ENCODE measurements around the gene HES4.

The HES4 gene, protein sequence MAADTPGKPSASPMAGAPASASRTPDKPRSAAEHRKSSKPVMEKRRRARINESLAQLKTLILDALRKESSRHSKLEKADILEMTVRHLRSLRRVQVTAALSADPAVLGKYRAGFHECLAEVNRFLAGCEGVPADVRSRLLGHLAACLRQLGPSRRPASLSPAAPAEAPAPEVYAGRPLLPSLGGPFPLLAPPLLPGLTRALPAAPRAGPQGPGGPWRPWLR

DNA sequence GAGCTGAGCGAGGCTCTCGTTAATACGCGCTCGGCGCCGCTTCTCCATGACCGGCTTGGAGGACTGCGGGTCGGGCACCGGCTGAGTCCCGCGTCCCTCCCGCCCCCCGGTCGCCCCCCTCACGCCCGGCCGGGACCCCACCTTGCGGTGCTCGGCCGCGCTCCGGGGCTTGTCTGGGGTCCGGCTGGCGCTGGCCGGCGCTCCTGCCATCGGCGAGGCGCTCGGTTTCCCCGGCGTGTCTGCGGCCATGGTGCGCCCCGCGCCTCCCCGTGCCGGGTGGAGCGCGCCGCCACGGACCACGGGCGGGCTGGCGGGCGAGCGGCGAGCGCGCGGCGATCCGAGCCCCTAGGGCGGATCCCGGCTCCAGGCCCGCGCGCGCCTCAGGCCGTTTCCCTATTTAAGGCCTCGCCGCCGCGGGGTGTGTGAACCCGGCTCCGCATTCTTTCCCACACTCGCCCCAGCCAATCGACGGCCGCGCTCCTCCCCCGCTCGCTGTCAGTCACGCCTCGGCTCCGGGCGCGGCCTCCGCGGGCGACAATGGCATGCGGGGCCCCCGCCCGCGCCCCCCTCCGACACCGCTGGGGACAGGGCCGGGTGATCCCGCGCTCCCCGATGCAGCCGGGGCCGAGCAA, at the start of gene HES4:
HES4 (minus strand) TSS at position 373 of the 632 bp plus-strand sequence; CDS start at position 249, 124 bp downstream.
- TF ChIP-seq GATA1 (IDR thresholded peaks at IDR 0.05; ENCODE audit: low read depth, low read length) (no peak), POLR2A (IDR thresholded peaks at IDR 0.05; ENCODE audit: low read length) (no peak)
- DNase-seq: peak; percentile 69 to 74

DNA sequence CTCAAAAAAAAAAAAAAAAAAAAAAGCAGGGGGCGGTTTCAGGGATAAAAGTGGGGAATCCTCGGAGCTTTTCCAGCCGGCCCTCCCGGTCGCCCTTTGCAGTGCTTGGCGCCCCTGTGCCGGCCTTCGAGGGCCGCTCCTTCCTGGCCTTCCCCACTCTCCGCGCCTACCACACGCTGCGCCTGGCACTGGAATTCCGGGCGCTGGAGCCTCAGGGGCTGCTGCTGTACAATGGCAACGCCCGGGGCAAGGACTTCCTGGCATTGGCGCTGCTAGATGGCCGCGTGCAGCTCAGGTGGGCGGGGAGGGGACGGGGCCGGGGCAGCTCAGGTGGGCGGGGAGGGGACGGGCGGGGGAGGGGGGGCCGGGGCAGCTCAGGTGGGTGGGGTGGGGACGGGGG, 48.9 kb upstream of the HES4 start:
- no peak for DNase-seq
- no peak for TF ChIP-seq POLR2A (IDR thresholded peaks at IDR 0.05; ENCODE audit: low read length)
- TF ChIP-seq GATA1 (IDR thresholded peaks at IDR 0.05; ENCODE audit: low read depth, low read length): no peak

DNA sequence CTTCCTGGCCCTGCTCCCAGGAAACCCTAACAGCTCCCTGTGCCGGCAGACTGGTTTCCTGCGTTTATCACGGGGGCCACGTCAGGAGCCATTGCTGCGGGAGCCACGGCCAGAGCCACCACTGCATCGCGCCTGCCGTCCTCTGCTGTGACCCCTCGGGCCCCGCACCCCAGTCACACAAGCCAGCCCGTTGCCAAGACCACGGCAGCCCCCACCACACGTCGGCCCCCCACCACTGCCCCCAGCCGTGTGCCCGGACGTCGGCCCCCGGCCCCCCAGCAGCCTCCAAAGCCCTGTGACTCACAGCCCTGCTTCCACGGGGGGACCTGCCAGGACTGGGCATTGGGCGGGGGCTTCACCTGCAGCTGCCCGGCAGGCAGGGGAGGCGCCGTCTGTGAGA, 48.1 kb upstream of the HES4 start:
- TF ChIP-seq POLR2A (IDR thresholded peaks at IDR 0.05; ENCODE audit: low read length): no peak
- no peak for DNase-seq

DNA sequence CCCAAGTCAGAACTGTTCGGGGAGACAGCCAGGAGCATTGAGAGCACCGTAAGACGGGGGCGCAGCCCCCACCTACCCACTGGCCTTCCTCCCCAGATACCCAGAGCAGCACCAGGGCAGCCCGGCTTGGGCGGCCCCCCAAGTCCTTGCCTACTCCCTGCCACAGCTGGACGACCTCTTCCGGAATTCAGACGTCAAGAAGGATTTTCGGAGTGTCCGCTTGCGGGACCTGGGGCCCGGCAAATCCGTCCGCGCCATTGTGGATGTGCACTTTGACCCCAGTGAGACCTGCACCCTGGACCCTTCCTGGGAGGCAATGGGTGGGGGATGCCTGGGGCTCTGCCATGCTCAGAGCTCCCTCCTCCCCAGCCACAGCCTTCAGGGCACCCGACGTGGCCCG, 47.5 kb upstream of the HES4 start:
- no peak for TF ChIP-seq POLR2A (IDR thresholded peaks at IDR 0.05; ENCODE audit: low read length)
- no peak for TF ChIP-seq GATA1 (IDR thresholded peaks at IDR 0.05; ENCODE audit: low read depth, low read length)

DNA sequence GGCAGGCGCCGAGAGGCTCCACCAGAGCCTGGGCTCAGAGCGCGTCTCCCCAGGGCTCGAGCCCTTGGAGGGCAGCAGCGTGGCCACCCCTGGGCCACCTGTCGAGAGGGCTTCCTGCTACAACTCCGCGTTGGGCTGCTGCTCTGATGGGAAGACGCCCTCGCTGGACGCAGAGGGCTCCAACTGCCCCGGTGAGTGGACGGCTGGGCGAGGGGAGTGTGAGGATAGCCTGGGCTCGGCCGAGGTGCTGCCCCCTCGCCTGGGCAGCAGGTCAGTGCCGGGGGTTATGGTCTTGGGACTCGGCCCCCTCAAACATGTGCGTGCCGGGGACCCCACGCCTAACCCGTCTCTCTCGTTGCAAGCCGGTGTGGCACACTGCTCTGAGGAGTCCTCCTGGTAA, 46.9 kb upstream of the HES4 start:
- TF ChIP-seq POLR2A (IDR thresholded peaks at IDR 0.05; ENCODE audit: low read length) (no peak), GATA1 (IDR thresholded peaks at IDR 0.05; ENCODE audit: low read depth, low read length) (no peak)
- no peak for DNase-seq

More for the DNA sequence above, 47.5 kb upstream of the HES4 start:
- DNase-seq: no peak

DNA sequence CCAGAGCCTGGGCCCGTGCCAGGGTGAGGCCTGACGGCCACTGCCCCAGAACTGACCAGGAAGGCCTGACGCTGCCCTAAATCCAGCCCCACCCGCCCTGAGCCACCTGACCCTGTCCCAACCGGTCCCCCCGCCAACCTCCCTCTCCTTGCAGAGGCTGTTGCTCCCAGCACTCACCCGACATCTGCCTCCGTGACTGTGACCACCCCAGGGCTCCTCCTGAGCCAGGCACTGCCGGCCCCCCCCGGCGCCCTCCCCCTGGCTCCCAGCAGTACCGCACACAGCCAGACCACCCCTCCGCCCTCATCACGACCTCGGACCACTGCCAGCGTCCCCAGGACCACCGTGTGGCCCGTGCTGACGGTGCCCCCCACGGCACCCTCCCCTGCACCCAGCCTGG, 46.3 kb upstream of the HES4 start:
- no peak for TF ChIP-seq GATA1 (IDR thresholded peaks at IDR 0.05; ENCODE audit: low read depth, low read length)
- no peak for DNase-seq

DNA sequence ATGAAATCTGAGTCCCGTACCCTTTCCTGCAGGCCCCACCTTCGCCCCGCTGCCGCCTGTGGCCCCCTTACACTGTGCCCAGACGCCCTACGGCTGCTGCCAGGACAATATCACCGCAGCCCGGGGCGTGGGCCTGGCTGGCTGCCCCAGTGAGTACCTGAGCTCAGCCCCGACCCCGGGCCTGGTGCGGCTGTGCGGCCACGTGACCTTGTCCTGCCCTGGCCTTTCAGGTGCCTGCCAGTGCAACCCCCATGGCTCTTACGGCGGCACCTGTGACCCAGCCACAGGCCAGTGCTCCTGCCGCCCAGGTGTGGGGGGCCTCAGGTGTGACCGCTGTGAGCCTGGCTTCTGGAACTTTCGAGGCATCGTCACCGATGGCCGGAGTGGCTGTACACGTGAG, 45.2 kb upstream of the HES4 start:
- DNase-seq: no peak
- TF ChIP-seq POLR2A (IDR thresholded peaks at IDR 0.05; ENCODE audit: low read length): no peak
- no peak for TF ChIP-seq GATA1 (IDR thresholded peaks at IDR 0.05; ENCODE audit: low read depth, low read length)

DNA sequence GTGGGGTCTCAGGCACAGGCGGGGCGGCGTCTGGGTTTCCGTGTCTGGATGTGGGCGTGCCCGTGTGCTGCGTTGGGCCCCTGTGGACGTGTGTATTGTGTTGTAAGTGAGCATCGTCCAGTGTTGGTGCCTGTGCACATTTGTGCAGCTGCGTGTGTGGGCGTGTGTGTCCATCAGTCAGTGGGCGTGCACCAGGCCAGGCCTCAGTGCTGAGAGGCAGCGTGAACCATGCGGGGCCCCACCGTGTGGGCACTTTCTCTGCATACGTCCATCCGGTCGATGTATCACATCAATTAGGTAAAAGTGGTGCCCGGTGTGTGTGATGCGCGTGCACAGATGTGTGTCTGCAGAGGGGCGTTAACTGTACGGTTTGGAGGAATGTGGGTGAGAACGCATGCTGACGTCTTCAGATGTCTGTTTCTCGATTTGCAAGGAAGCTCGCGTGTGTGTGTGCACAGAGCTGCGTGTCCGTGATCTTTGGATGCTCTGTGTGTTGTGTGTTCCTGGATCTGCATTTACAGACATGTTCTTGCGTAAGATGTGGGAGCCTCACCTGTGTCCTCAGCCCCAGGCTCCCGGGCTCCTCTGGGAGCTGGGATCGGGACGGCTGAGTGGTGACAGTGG, 44.7 kb upstream of the HES4 start:
- no peak for DNase-seq
- TF ChIP-seq GATA1 (IDR thresholded peaks at IDR 0.05; ENCODE audit: low read depth, low read length) (no peak), POLR2A (IDR thresholded peaks at IDR 0.05; ENCODE audit: low read length) (no peak)

DNA sequence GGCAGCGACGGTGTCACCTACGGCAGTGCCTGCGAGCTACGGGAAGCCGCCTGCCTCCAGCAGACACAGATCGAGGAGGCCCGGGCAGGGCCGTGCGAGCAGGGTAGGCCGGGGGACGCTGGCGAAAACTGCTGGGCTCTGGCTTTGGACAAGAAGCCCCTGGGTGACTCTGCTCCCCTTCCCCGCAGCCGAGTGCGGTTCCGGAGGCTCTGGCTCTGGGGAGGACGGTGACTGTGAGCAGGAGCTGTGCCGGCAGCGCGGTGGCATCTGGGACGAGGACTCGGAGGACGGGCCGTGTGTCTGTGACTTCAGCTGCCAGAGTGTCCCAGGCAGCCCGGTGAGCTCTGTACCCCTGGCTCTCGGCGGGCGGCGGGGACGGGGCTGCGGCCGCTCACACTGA, 44.0 kb upstream of the HES4 start:
- no peak for DNase-seq
- TF ChIP-seq POLR2A (IDR thresholded peaks at IDR 0.05; ENCODE audit: low read length) (no peak), GATA1 (IDR thresholded peaks at IDR 0.05; ENCODE audit: low read depth, low read length) (no peak)

DNA sequence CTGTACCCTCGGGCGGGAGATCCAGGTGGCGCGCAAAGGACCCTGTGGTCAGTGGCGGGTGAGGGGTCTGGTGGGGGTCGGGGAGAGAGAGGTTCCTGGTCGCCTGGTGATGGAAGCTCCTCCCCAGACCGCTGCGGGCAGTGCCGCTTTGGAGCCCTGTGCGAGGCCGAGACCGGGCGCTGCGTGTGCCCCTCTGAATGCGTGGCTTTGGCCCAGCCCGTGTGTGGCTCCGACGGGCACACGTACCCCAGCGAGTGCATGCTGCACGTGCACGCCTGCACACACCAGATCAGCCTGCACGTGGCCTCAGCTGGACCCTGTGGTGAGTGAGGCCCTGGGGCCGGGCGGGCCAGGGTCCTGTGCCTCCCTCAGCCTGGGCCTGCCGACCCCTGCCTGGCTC, 43.5 kb upstream of the HES4 start:
- no peak for DNase-seq

DNA sequence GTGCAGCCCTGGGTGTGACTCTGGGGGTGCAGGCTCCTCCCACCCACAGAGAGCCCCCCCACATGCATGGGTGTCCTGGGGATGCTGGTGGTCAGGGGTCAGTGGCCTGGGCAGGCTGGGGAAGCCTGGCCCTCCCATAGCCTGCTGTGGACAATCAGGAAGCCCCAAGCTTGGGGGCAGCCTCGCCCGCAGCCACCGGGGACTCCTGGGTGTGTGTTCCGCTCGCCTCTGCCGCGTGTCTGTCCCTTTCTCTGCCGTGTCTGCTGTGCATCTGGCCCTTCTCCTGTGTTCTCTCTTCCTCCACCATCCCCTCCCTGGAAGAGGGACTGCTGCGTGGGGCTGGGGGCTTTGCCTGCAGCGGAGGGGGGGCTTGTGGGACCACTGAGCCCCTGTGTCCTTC, 42.9 kb upstream of the HES4 start:
- TF ChIP-seq GATA1 (IDR thresholded peaks at IDR 0.05; ENCODE audit: low read depth, low read length) (no peak), POLR2A (IDR thresholded peaks at IDR 0.05; ENCODE audit: low read length) (no peak)
- peak; percentile 21 to 30 for DNase-seq

More for the DNA sequence above, 43.5 kb upstream of the HES4 start:
- TF ChIP-seq GATA1 (IDR thresholded peaks at IDR 0.05; ENCODE audit: low read depth, low read length): no peak
- TF ChIP-seq POLR2A (IDR thresholded peaks at IDR 0.05; ENCODE audit: low read length): no peak

DNA sequence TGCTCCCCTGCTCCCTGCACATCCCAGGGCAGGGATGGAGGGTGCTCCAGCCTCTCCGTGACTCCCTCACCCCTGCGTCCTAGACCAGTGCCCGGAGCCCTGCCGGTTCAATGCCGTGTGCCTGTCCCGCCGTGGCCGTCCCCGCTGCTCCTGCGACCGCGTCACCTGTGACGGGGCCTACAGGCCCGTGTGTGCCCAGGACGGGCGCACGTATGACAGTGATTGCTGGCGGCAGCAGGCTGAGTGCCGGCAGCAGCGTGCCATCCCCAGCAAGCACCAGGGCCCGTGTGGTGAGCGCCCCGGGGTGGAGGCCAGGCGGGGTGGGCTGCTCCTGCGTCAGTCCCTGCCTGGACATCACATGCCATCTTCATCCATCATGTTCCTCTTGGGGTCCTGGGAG, 42.0 kb upstream of the HES4 start:
- TF ChIP-seq GATA1 (IDR thresholded peaks at IDR 0.05; ENCODE audit: low read depth, low read length): no peak
- no peak for TF ChIP-seq POLR2A (IDR thresholded peaks at IDR 0.05; ENCODE audit: low read length)
- no peak for DNase-seq

DNA sequence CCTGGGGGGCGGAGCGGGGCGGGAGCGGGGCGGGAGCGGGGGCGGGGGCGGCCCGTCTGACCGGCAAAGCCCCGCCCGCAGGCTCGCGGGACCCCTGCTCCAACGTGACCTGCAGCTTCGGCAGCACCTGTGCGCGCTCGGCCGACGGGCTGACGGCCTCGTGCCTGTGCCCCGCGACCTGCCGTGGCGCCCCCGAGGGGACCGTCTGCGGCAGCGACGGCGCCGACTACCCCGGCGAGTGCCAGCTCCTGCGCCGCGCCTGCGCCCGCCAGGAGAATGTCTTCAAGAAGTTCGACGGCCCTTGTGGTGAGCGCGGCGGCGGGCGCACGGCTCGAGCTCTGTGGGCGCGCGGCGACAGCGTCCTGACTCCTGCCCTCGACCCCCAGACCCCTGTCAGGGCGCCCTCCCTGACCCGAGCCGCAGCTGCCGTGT, 41.2 kb upstream of the HES4 start:
- TF ChIP-seq POLR2A (IDR thresholded peaks at IDR 0.05; ENCODE audit: low read length) (no peak), GATA1 (IDR thresholded peaks at IDR 0.05; ENCODE audit: low read depth, low read length) (no peak)
- no peak for DNase-seq

DNA sequence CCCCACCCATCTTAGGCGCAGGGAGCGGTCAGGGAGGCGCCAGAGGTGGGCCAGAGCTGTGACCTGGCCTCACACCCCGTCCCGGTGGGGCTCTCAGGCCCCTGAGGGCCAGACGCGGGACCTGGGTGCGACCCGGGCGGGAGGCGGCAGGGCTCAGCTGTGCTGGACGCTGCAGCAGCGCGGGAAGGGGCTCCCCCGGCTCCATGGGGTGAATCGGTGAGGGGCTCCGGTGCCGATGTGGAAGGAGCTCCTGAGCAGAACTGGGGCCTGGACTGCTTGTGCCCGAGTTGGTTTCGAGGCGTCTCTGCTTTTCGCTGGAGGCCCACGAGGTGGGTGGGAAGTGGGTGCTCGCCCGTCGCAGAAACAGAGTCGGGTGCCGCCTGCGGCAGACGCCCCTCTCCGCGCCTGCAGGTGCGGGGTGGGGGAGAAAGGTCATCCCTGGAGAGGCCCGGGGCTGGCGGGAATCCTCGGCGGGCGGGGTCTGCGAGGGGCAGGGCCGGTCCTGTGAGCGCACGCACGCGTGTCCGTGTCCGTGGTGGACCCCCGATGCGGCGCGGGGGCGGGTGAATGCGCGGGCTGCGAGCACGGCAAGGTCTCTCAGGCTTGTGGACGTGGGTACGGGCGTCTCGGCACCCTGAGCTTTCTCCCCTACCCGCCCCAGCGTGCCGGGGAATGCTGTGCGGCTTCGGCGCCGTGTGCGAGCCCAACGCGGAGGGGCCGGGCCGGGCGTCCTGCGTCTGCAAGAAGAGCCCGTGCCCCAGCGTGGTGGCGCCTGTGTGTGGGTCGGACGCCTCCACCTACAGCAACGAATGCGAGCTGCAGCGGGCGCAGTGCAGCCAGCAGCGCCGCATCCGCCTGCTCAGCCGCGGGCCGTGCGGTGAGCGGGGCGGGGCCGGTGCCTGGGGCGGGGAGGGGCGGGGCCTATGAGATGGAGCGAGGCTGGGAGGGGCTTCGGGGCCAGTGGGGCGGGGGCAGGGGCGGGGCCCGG, 40.4 kb upstream of the HES4 start:
- TF ChIP-seq POLR2A (IDR thresholded peaks at IDR 0.05; ENCODE audit: low read length) (no peak), GATA1 (IDR thresholded peaks at IDR 0.05; ENCODE audit: low read depth, low read length) (no peak)
- peak; percentile 85 to 89 for DNase-seq
